K562 (cell line): ENCODE results near the gene NXF3. TPM values are rescaled to one million over a fixed set of nuclear protein-coding genes. Genes with fewer than 3 reads are reported as not detected.

Source experiments
- CEBPG ChIP-seq, 3 experiments: fragments of 200-800 bp in 1 of 3; sonication (Bioruptor generic) in 1 of 3; sonication (generic) in 1 of 3; formaldehyde crosslinking in 1 of 3; IDR thresholded peaks in 2 of 3; conservative IDR thresholded peaks in 1 of 3; 2 replicates each; pipeline versions ENCODE4 v1.6.1 to v1.8.0; 2016 to 2022; ENCODE audit warnings: missing compliant biosample characterization in 2 of 3, missing genetic modification characterization in 2 of 3, mild to moderate bottlenecking in 1 of 3, missing genetic modification reagents in 1 of 3
- CHAMP1 ChIP-seq: fragments of 450-650 bp; IDR thresholded peaks from 2 replicates; pipeline ENCODE4 v1.6.1; 2016; ENCODE audit warnings: mild to moderate bottlenecking
- CHD1 ChIP-seq: fragments of 200-600 bp; sonication (generic); IDR thresholded peaks from one replicate; pipeline ENCODE4 v1.6.1; 2012; ENCODE audit warnings: mild to moderate bottlenecking, moderate library complexity, low read length, inconsistent platforms
- CTCFL ChIP-seq: IDR thresholded peaks from 2 replicates; pipeline ENCODE4 v1.6.1; 2011; ENCODE audit warnings: borderline replicate concordance, low read depth, mild to moderate bottlenecking, moderate library complexity, low read length; ENCODE audit not compliant: insufficient read depth, poor library complexity, severe bottlenecking
- ELF4 ChIP-seq: fragments of 450-650 bp; formaldehyde crosslinking; IDR thresholded peaks from 2 replicates; pipeline ENCODE4 v1.4.0; 2022; ENCODE audit warnings: missing genetic modification characterization
- HMG20B ChIP-seq: fragments of 250-450 bp; sonication (Bioruptor Pico); IDR thresholded peaks from 2 replicates; pipeline ENCODE4 v1.5.0; 2021; ENCODE audit warnings: mild to moderate bottlenecking
- HNRNPLL ChIP-seq: fragments of 200-400 bp; formaldehyde crosslinking; IDR thresholded peaks from 2 replicates; pipeline ENCODE4 v1.6.1; 2017; ENCODE audit warnings: low read length, low read depth, mild to moderate bottlenecking; ENCODE audit not compliant: poor library complexity, severe bottlenecking
- KLF1 ChIP-seq: fragments of 450-650 bp; IDR thresholded peaks from 2 replicates; pipeline ENCODE4 v1.6.1; 2016; ENCODE audit warnings: missing genetic modification characterization, missing compliant biosample characterization
- KLF16 ChIP-seq: IDR thresholded peaks from 2 replicates; pipeline ENCODE4 v1.6.1; 2016; ENCODE audit warnings: antibody characterized with exemption
- LARP7 ChIP-seq: fragments of 450-650 bp; IDR thresholded peaks from 2 replicates; pipeline ENCODE4 v1.6.1; 2016
- MYBL2 ChIP-seq, 2 experiments: fragments of 450-650 bp in 1 of 2; sonication (generic) in 1 of 2; formaldehyde crosslinking in 1 of 2; IDR thresholded peaks; 2 replicates each; pipeline versions ENCODE4 v1.6.1 to v1.8.1; 2017 to 2022; ENCODE audit warnings: borderline replicate concordance in 1 of 2, inconsistent platforms in 1 of 2, low read depth in 1 of 2, mild to moderate bottlenecking in 1 of 2, missing genetic modification reagents in 1 of 2, moderate library complexity in 1 of 2
- NUFIP1 ChIP-seq: fragments of 450-650 bp; IDR thresholded peaks from 2 replicates; pipeline ENCODE4 v1.6.1; 2018; ENCODE audit not compliant: partially characterized antibody
- RBFOX2 ChIP-seq: fragments of 200-400 bp; formaldehyde crosslinking; IDR thresholded peaks from 2 replicates; pipeline ENCODE4 v1.6.1; 2017; ENCODE audit warnings: low read depth, mild to moderate bottlenecking, low read length, moderate library complexity
- SIN3A ChIP-seq, 2 experiments: fragments of 150-350 bp in 1 of 2; IDR thresholded peaks; 2 replicates each; pipeline ENCODE4 v1.6.1; 2011 to 2016; ENCODE audit warnings: borderline replicate concordance in 2 of 2, low read depth in 2 of 2, low read length in 2 of 2, mild to moderate bottlenecking in 2 of 2, moderate library complexity in 2 of 2; ENCODE audit not compliant: control insufficient read depth in 1 of 2
- SIX5 ChIP-seq, 2 experiments: IDR thresholded peaks; 2 replicates each; pipeline ENCODE4 v1.6.1; 2011; ENCODE audit warnings: low read length in 2 of 2, borderline replicate concordance in 1 of 2, low read depth in 1 of 2, mild to moderate bottlenecking in 1 of 2, moderate library complexity in 1 of 2; ENCODE audit not compliant: insufficient read depth in 1 of 2
- U2AF2 ChIP-seq: fragments of 200-400 bp; formaldehyde crosslinking; optimal IDR thresholded peaks from 2 replicates; pipeline ENCODE3; 2017; ENCODE audit warnings: low read depth, mild to moderate bottlenecking, low read length
- ZBED1 ChIP-seq: IDR thresholded peaks from 2 replicates; pipeline ENCODE4 v1.6.1; 2014
- ZNF347 ChIP-seq: fragments of 450-650 bp; formaldehyde crosslinking; IDR thresholded peaks from 2 replicates; pipeline ENCODE4 v1.4.0; 2020; ENCODE audit warnings: low read depth, mild to moderate bottlenecking, moderate library complexity
- ZNF609 ChIP-seq: sonication (generic); formaldehyde crosslinking; IDR thresholded peaks from 2 replicates; pipeline ENCODE4 v1.8.1; 2023; ENCODE audit warnings: missing genetic modification reagents, mild to moderate bottlenecking, borderline replicate concordance
- polyA plus RNA-seq, 8 experiments: library from polyadenylated mRNA; depleted of rRNA in 4 of 8; stranded (reverse) in 5 of 8; unstranded in 3 of 8; fragments of >200 nt; fragmentation: Nextera tagmentation in 2 of 8; fragmentation: Illumina TruSeq in 1 of 8; extraction: Ambion mirVana in 2 of 8; extraction: Trizol in 1 of 8; gene quantifications; 2 replicates each; pipeline versions ENCODE4 v1.2.1 to v1.2.3, GENCODE V29; 2011 to 2014; ENCODE audit warnings: inconsistent platforms in 1 of 8, missing spikeins in 1 of 8
- total RNA-seq, 7 experiments: library from RNA; depleted of rRNA in 6 of 7; stranded (reverse); fragments of >200 nt in 6 of 7; fragmentation: Illumina TruSeq in 2 of 7; extraction: Trizol in 2 of 7; gene quantifications; 2 replicates each; pipeline versions ENCODE4 v1.2.1 to v1.2.3, GENCODE V29; 2011 to 2021; ENCODE audit warnings: low replicate concordance in 1 of 7

The NXF3 gene
- total and polyA plus RNA-seq, 9 of the 15 experiments (the other 6 are each of a cell fraction or from before 2014, with no cell fraction given): 0.18 to 0.40 (median 0.28) TPM; not detected in 2

- no peak for TF ChIP-seq HNRNPLL
- TF ChIP-seq KLF1: no peak
- no peak for TF ChIP-seq CHD1
- TF ChIP-seq ZNF609 (CRISPR knock-in tag): no peak
- TF ChIP-seq LARP7: no peak
- no peak for TF ChIP-seq ZBED1
- TF ChIP-seq SIX5 (IDR thresholded peaks at IDR 0.05; ENCODE audit: borderline replicate concordance in 1 of 2, insufficient read depth in 1 of 2, low read depth in 1 of 2, low read length in 2 of 2): no peak
- TF ChIP-seq MYBL2 (IDR thresholded peaks at IDR 0.05; ENCODE audit: low read depth): no peak
- TF ChIP-seq MYBL2 (CRISPR knock-in tag; IDR thresholded peaks at IDR 0.05; ENCODE audit: borderline replicate concordance): no peak
- TF ChIP-seq CEBPG (CRISPR knock-in tag; IDR thresholded peaks at IDR 0.05): no peak
- no peak for TF ChIP-seq CEBPG (tag; conservative IDR thresholded peaks at IDR 0.05 in 1 of 2, IDR thresholded peaks at IDR 0.05 in 1 of 2)
- no peak for TF ChIP-seq HMG20B (CRISPR knock-in tag)
- TF ChIP-seq CTCFL: no peak
- no peak for TF ChIP-seq ELF4
- no peak for TF ChIP-seq U2AF2
- no peak for TF ChIP-seq SIN3A (IDR thresholded peaks at IDR 0.05; ENCODE audit: borderline replicate concordance in 2 of 2, control insufficient read depth in 1 of 2, low read depth in 2 of 2, low read length in 2 of 2)
- peak; percentile 88 for TF ChIP-seq KLF16
- TF ChIP-seq RBFOX2: no peak
- peak; percentile 53 for TF ChIP-seq CHAMP1
- no peak for TF ChIP-seq ZNF347
- no peak for TF ChIP-seq NUFIP1
These were observed 31.3 kb upstream of the NXF3 start (continued) for GRCh38 chrX:103124284-103124683.
